Smooth muscle cell (in vitro differentiated cells): ENCODE results near the gene KCNC3. TPM values are rescaled to one million over a fixed set of nuclear protein-coding genes. Genes with fewer than 3 reads are reported as not detected.

ENCODE experiments used
- DNase-seq: peaks from one replicate; lab custom pipeline; 2025; ENCODE audit not compliant: unreplicated experiment; lab: John Stamatoyannopoulos, UW
- H2AFZ ChIP-seq: fragments of 200-600 bp; sonication (generic); 2 replicates; pipeline ENCODE4 v1.6.0; 2016; ENCODE audit warnings: antibody characterized with exemption, low read depth, mild to moderate bottlenecking
- H3F3A ChIP-seq: fragments of 200-600 bp; sonication (generic); 2 replicates; pipeline ENCODE4 v1.6.0; 2017; ENCODE audit warnings: antibody characterized with exemption, low read depth
- H3K27ac ChIP-seq: fragments of 200-600 bp; sonication (generic); 2 replicates; pipeline ENCODE4 v1.5.1; 2016; ENCODE audit warnings: low read depth, mild to moderate bottlenecking
- H3K27me3 ChIP-seq: fragments of 200-600 bp; sonication (generic); 2 replicates; pipeline ENCODE4 v1.6.1; 2016; ENCODE audit warnings: low read depth, mild to moderate bottlenecking
- H3K36me3 ChIP-seq: fragments of 200-600 bp; sonication (generic); 2 replicates; pipeline ENCODE4 v1.5.1; 2016; ENCODE audit warnings: low read depth
- H3K4me1 ChIP-seq: fragments of 200-600 bp; sonication (generic); 2 replicates; pipeline ENCODE4 v1.5.1; 2016; ENCODE audit warnings: low read depth
- H3K4me2 ChIP-seq: fragments of 200-600 bp; sonication (generic); 2 replicates; pipeline ENCODE4 v1.6.0; 2016; ENCODE audit warnings: mild to moderate bottlenecking
- H3K4me3 ChIP-seq: fragments of 200-600 bp; sonication (generic); 2 replicates; pipeline ENCODE4 v1.5.1; 2016; ENCODE audit warnings: mild to moderate bottlenecking
- H3K79me2 ChIP-seq: fragments of 200-600 bp; sonication (generic); 2 replicates; pipeline ENCODE4 v1.6.0; 2016; ENCODE audit warnings: low read depth, mild to moderate bottlenecking
- H3K9ac ChIP-seq: fragments of 200-600 bp; sonication (generic); 2 replicates; pipeline ENCODE4 v1.6.0; 2016; ENCODE audit warnings: low read depth
- H3K9me3 ChIP-seq: fragments of 200-600 bp; sonication (generic); replicated peaks from 2 replicates; pipeline ENCODE4 v1.5.1; 2016; ENCODE audit warnings: low read depth
- H4K20me1 ChIP-seq: fragments of 200-600 bp; sonication (generic); 2 replicates; pipeline ENCODE4 v1.6.0; 2016; ENCODE audit warnings: low read depth
- WGBS: methylation state at CpG from one replicate; pipeline ENCODE4 v1.1.7; 2016; ENCODE audit warnings: low lambda C conversion rate; 5-methylcytosine and 5-hydroxymethylcytosine counted together
- polyA plus RNA-seq: library from polyadenylated mRNA; unstranded; fragments of >200 nt; fragmentation: Nextera tagmentation; extraction: Ambion mirVana; gene quantifications from 2 replicates; pipeline ENCODE4 v1.2.1, GENCODE V29; 2016
- total RNA-seq: library from RNA; depleted of rRNA; stranded (reverse); fragments of >200 nt; gene quantifications from 2 replicates; pipeline ENCODE4 v1.2.3, GENCODE V29; 2014
- TF ChIP-seq, protein P1 (sequence below): fragments of 200-600 bp; sonication (generic); IDR thresholded peaks from 2 replicates; pipeline ENCODE4 v1.5.1; 2017; ENCODE audit warnings: borderline replicate concordance, mild to moderate bottlenecking, antibody characterized with exemption; ENCODE audit not compliant: insufficient read depth, poor library complexity, severe bottlenecking

The KCNC3 gene
- total RNA-seq (0.54 and 1.4 TPM in 2 replicates), polyA plus RNA-seq (0.46 and 1.3 TPM in 2 replicates)

DNA sequence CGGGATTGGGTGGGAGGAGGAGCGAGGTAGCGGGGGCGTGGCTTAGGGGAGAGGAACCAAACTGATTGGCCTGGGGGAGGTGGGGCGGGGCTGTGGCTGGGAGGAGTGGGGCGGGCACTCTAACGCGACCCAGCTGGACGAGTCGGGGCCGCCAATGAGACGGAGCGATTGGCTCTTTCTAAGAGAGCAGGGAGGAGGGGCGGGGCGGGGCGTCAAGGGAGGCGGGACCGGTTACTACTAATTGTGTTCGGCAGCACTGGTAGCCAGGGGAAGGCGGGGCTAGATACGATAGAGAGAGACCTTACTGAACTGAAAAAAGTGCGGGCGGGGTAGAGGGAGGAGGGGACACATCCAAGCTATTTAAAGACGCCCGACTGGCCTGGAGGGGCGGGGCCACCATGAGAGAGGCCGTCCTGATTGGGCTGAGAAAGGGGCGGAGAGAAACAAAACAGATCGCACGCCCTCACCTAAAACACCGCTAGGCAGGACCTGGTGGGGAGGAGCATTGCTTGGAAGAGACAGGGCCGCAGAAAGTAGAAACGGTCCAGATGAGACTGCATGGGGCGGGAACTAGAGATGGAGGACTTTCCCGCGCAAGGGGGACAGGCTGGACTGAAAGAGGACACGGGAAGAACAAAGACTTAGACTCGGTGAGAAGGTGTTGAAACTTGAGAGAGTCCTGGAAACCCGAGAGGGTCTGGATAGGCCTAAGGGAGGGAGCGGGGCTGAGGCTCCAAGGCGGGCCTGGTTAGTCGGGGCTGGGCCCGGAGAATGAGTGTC, at the start of gene KCNC3:
Gene KCNC3 (minus strand): TSS at position 232 of the 780 bp plus-strand sequence. CDS start 295 bp downstream, outside the sequence.
- peaks cover 18% of the 10 kb centered on the region for H3K4me1 ChIP-seq
- no peaks in the 10 kb centered on the region for H3K9me3 ChIP-seq
- H3K27me3 ChIP-seq, result peaks cover 19% of the 10 kb centered on the region
- peaks cover 14% of the 10 kb centered on the region for H3F3A ChIP-seq
- H3K4me2 ChIP-seq, result peak within 1 kb of the TSS; percentile 90
- H3K27ac ChIP-seq, result peak within 1 kb of the TSS; percentile 8
- H3K9ac ChIP-seq, result no peak within 1 kb of the TSS
- H3K4me3 ChIP-seq, result peak within 1 kb of the TSS; percentile 51
- DNase-seq, result peak; percentile 81
- TF ChIP-seq, protein P1, sequence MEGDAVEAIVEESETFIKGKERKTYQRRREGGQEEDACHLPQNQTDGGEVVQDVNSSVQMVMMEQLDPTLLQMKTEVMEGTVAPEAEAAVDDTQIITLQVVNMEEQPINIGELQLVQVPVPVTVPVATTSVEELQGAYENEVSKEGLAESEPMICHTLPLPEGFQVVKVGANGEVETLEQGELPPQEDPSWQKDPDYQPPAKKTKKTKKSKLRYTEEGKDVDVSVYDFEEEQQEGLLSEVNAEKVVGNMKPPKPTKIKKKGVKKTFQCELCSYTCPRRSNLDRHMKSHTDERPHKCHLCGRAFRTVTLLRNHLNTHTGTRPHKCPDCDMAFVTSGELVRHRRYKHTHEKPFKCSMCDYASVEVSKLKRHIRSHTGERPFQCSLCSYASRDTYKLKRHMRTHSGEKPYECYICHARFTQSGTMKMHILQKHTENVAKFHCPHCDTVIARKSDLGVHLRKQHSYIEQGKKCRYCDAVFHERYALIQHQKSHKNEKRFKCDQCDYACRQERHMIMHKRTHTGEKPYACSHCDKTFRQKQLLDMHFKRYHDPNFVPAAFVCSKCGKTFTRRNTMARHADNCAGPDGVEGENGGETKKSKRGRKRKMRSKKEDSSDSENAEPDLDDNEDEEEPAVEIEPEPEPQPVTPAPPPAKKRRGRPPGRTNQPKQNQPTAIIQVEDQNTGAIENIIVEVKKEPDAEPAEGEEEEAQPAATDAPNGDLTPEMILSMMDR, result no peak
- H2AFZ ChIP-seq, result no peak within 1 kb of the TSS
- no peaks in the 10 kb centered on the region for H3K79me2 ChIP-seq
- H3K36me3 ChIP-seq, result no peaks in the 10 kb centered on the region
- peaks cover 35% of the 10 kb centered on the region for H4K20me1 ChIP-seq
- WGBS, result 13% methylated on average over 37 of the region's 43 CpGs

DNA sequence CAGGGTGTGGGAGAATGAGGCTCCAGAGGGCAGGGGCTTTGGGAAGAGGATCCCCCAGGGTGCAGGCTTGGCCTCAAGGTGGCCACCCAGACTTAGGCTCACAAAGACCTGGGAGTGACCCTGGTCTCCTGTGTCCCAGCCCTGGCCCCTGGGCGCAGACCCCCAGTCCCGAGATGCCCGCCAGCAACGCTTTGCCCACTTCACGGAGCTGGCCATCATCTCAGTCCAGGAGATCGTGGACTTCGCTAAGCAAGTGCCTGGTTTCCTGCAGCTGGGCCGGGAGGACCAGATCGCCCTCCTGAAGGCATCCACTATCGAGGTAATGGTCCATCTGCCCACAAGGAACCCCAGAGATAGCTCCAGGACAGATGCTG, 49.7 kb upstream of the KCNC3 start:
- Histone ChIP-seq H3K4me1 (no peaks in the 10 kb centered on the region), H3K27me3 (no peaks in the 10 kb centered on the region), H3K9me3 (no peaks in the 10 kb centered on the region), H3F3A (no peaks in the 10 kb centered on the region), H4K20me1 (peaks cover 12% of the 10 kb centered on the region), H3K4me3 (no peak overlapping the region), H2AFZ (no peak overlapping the region), H3K79me2 (no peaks in the 10 kb centered on the region), H3K4me2 (no peak overlapping the region), H3K27ac (no peak overlapping the region), H3K36me3 (no peaks in the 10 kb centered on the region), H3K9ac (no peak overlapping the region)
- no peak for DNase-seq
- WGBS, result 100% methylated on average over 8 of the region's 10 CpGs
- TF ChIP-seq, protein P1, result no peak

DNA sequence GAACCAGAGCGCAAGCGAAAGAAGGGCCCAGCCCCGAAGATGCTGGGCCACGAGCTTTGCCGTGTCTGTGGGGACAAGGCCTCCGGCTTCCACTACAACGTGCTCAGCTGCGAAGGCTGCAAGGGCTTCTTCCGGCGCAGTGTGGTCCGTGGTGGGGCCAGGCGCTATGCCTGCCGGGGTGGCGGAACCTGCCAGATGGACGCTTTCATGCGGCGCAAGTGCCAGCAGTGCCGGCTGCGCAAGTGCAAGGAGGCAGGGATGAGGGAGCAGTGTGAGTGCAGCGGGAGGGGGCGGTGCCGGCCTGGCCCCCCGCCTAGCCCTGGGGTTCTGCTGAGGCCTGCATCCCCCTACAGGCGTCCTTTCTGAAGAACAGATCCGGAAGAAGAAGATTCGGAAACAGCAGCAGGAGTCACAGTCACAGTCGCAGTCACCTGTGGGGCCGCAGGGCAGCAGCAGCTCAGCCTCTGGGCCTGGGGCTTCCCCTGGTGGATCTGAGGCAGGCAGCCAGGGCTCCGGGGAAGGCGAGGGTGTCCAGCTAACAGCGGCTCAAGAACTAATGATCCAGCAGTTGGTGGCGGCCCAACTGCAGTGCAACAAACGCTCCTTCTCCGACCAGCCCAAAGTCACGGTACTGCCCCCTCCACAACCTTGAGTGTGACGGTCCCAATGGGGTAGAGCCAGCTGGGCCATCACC, 49.1 kb upstream of the KCNC3 start:
- Histone ChIP-seq H3K4me2 (no peak overlapping the region), H3K4me3 (no peak overlapping the region), H3K27me3 (no peaks in the 10 kb centered on the region), H3K9me3 (no peaks in the 10 kb centered on the region), H3K4me1 (no peaks in the 10 kb centered on the region), H3F3A (no peaks in the 10 kb centered on the region), H3K9ac (no peak overlapping the region), H3K36me3 (no peaks in the 10 kb centered on the region), H3K27ac (no peak overlapping the region), H4K20me1 (peaks cover 12% of the 10 kb centered on the region), H2AFZ (no peak overlapping the region), H3K79me2 (no peaks in the 10 kb centered on the region)
- TF ChIP-seq, protein P1, result no peak
- 99% methylated on average over 36 of the region's 36 CpGs for WGBS
- no peak for DNase-seq
